ENCODE measurements around the gene PQBP1. TPM values are rescaled to one million over a fixed set of nuclear protein-coding genes. Genes with fewer than 3 reads are reported as not detected.

The PQBP1 gene
- total RNA-seq, 1 donor from 2014 or later, result 14.8 TPM

- no peaks in the 10 kb centered on the region for H3K36me3 ChIP-seq
- H3K4me1 ChIP-seq, result no peaks in the 10 kb centered on the region
- DNase-seq (ENCODE audit: low spot score in 2 of 2), result no peak
Observed at GRCh38 chrX:48945517-48946348, 48.0 kb downstream of the PQBP1 start.

GRCh38 chrX:48948589-48948988, 50.9 kb downstream of the PQBP1 start:
- TF ChIP-seq CTCF (IDR thresholded peaks at IDR 0.05), result no peak
- Histone ChIP-seq H3K27ac (no peak overlapping the region), H3K36me3 (no peaks in the 10 kb centered on the region), H3K4me3 (no peak overlapping the region), H3K9me3 (no peaks in the 10 kb centered on the region), H3K4me1 (no peaks in the 10 kb centered on the region), H3K27me3 (no peaks in the 10 kb centered on the region)
- intact Hi-C loops (cut with DNase I), result no loop called here
- DNase-seq (ENCODE audit: low spot score in 2 of 2), result no peak

More at GRCh38 chrX:48945517-48946348, 48.0 kb downstream of the PQBP1 start:
- H3K9me3 ChIP-seq, result no peaks in the 10 kb centered on the region
- H3K27me3 ChIP-seq, result no peaks in the 10 kb centered on the region
- H3K4me3 ChIP-seq, result no peak overlapping the region
- peak; percentile 40 to 68 (median 56) for TF ChIP-seq CTCF (IDR thresholded peaks at IDR 0.05)
- H3K27ac ChIP-seq, result no peak overlapping the region
- intact Hi-C loops (cut with DNase I), result no loop called here

Other genes starting within 250 kb of the PQBP1 start
- 29.5 TPM for gene WAS, start 214.1 kb upstream of the PQBP1 start, total RNA-seq
- gene SUV39H1, start 201.2 kb upstream of the PQBP1 start, total RNA-seq, result 0.21 TPM
- gene GLOD5, start 136.2 kb upstream of the PQBP1 start, total RNA-seq, result not detected
- not detected for gene GATA1, start 111.3 kb upstream of the PQBP1 start, total RNA-seq
- 157 TPM for gene HDAC6, start 95.9 kb upstream of the PQBP1 start, total RNA-seq
- gene ERAS, start 71.4 kb upstream of the PQBP1 start, total RNA-seq, result not detected
- gene PCSK1N, start 62.3 kb upstream of the PQBP1 start, total RNA-seq, result not detected
- 15.3 TPM for gene TIMM17B, start 162 bp upstream of the PQBP1 start, total RNA-seq
- 20.2 TPM for gene SLC35A2, start 13.7 kb downstream of the PQBP1 start, total RNA-seq
- 5.6 TPM for gene PIM2, start 21.1 kb downstream of the PQBP1 start, total RNA-seq
- 72.3 TPM for gene OTUD5, start 59.7 kb downstream of the PQBP1 start, total RNA-seq
- 10.4 TPM for gene KCND1, start 73.9 kb downstream of the PQBP1 start, total RNA-seq
- 15.0 TPM for gene GRIPAP1, start 104.3 kb downstream of the PQBP1 start, total RNA-seq
- gene TFE3, start 145.4 kb downstream of the PQBP1 start, total RNA-seq, result 141 TPM
- gene CCDC120, start 161.1 kb downstream of the PQBP1 start, total RNA-seq, result 0.11 TPM
- gene PRAF2, start 176.1 kb downstream of the PQBP1 start, total RNA-seq, result 48.4 TPM
- gene WDR45, start 182.0 kb downstream of the PQBP1 start, total RNA-seq, result 169 TPM
- 19.4 TPM for gene GPKOW, start 225.8 kb downstream of the PQBP1 start, total RNA-seq